BJ (cell line): Measurements from ENCODE around the gene ARHGAP26. TPM values are rescaled to one million over a fixed set of nuclear protein-coding genes. Genes with fewer than 3 reads are reported as not detected.

Experiments
- CTCF ChIA-PET: fragments of 350-600 bp; formaldehyde crosslinking; extraction: SDS; loops from one replicate; lab custom pipeline; 2021; ENCODE audit warnings: antibody characterized with exemption, inconsistent platforms; lab: Yijun Ruan, JAX
- POLR2A ChIA-PET: fragments of 300-600 bp; sonication (Branson Sonifier 250); formaldehyde crosslinking; extraction: SDS; loops from one replicate; lab custom pipeline; 2021; ENCODE audit warnings: antibody characterized with exemption; lab: Charles Lee
- DNase-seq: peaks from one replicate; pipeline ENCODE4 v3.0.0-alpha.2; 2011; ENCODE audit warnings: low read depth
- H3K27me3 ChIP-seq: 2 replicates; pipeline ENCODE4 v1.6.0; 2011; ENCODE audit warnings: low read length; ENCODE audit not compliant: control insufficient read depth, insufficient read depth
- H3K36me3 ChIP-seq: 2 replicates; pipeline ENCODE4 v1.5.1; 2011; ENCODE audit warnings: low read length; ENCODE audit not compliant: control insufficient read depth, insufficient read depth
- H3K4me3 ChIP-seq: 2 replicates; pipeline ENCODE4 v1.5.1; 2011; ENCODE audit warnings: low read depth, mild to moderate bottlenecking, control low read depth, low read length
- polyA plus RNA-seq: library from polyadenylated mRNA; depleted of rRNA; stranded (reverse); fragments of >200 nt; gene quantifications from 2 replicates; pipeline ENCODE4 v1.2.3, GENCODE V29; 2011
- TF ChIP-seq, protein P1 (sequence below): IDR thresholded peaks from 2 replicates; pipeline ENCODE4 v1.5.1; 2011; ENCODE audit warnings: low read depth, mild to moderate bottlenecking, control low read depth, inconsistent platforms, low read length, moderate library complexity; ENCODE audit not compliant: insufficient read depth

ARHGAP26 gene
- polyA plus RNA-seq, 1 experiment = 4.8 TPM

DNA sequence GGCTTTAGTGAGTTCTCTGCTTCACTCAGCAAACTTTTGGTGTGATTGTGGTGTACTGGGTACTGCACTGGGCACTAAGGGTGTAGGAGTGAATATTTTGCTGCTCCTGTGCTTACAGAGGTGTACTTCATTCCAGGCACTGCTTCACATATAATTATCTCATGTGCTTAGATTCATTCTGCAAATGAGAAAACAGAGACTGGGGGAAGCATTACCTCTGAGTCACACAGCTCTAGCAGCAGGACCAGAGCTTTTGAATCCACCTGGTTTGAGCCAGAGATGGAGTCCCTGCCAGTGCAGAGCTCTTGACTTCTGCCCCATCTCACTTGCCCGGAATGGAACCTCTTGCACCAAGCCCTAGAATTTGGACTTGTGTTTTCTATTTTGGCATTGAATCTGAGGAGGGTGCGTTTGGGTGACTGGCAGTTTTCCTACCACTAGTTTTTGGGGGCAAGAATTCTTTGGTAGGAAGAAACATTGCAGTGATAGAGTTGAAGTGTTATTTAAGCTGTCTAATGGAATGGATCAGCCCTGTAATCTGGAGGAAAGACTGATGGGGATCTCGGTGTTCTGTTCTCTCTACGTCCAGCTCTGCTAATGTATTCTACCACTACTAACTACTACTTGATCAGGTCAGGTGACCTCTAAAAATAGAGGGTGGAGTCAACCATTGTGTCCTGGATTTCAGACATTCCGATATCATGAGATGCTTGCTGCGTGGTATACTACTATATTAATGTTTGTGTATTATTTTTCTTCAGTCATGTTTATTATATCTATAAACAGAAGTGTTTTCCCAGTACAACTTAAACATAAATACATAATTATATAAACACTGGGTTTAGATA lies 2.5 kb downstream of the ARHGAP26 start:
- TF ChIP-seq, protein P1, sequence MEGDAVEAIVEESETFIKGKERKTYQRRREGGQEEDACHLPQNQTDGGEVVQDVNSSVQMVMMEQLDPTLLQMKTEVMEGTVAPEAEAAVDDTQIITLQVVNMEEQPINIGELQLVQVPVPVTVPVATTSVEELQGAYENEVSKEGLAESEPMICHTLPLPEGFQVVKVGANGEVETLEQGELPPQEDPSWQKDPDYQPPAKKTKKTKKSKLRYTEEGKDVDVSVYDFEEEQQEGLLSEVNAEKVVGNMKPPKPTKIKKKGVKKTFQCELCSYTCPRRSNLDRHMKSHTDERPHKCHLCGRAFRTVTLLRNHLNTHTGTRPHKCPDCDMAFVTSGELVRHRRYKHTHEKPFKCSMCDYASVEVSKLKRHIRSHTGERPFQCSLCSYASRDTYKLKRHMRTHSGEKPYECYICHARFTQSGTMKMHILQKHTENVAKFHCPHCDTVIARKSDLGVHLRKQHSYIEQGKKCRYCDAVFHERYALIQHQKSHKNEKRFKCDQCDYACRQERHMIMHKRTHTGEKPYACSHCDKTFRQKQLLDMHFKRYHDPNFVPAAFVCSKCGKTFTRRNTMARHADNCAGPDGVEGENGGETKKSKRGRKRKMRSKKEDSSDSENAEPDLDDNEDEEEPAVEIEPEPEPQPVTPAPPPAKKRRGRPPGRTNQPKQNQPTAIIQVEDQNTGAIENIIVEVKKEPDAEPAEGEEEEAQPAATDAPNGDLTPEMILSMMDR = no peak
- no peak overlapping the region for H3K4me3 ChIP-seq

DNA sequence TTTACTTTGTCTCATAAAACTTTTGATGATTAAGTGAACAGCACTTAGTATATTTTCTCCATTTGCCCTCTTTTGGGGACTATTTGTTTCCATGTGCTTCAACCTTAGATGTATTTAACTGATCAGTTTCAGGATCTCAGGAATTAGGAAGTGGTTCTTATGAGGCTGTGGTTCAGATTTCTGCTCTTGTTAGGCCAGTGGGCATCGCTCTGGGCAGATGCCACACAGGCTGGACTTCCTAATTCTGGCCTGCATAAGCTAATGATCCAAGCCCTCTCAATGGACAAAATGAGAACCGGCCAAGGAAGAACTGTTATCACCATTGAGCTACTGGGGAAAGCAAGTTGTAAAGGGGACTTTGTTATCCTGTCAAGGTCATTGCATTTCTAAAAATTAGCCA lies 6.9 kb downstream of the ARHGAP26 start:
- H3K4me3 ChIP-seq = no peak overlapping the region
- TF ChIP-seq, protein P1 = no peak
- 0 out of 2 replicates have a peak, but pooled peaks cover 4% of the 10 kb centered on the region for H3K27me3 ChIP-seq
- ChIA-PET CTCF (no interaction called here), POLR2A (no interaction called here)
- DNase-seq = no peak
- H3K36me3 ChIP-seq = no peaks in the 10 kb centered on the region

More for the DNA sequence above, 2.5 kb downstream of the ARHGAP26 start:
- Histone ChIP-seq H3K27me3 (0 out of 2 replicates have a peak, but pooled peaks cover 4% of the 10 kb centered on the region), H3K36me3 (no peaks in the 10 kb centered on the region)
- POLR2A ChIA-PET = no interaction called here
- DNase-seq = no peak
- CTCF ChIA-PET = interaction anchor here (0.6 to 2.4 kb wide), 6 partner anchors 22 to 108 kb away, joined by 3 to 12 read pairs (median 3); no protein-coding TSS in a partner anchor

DNA sequence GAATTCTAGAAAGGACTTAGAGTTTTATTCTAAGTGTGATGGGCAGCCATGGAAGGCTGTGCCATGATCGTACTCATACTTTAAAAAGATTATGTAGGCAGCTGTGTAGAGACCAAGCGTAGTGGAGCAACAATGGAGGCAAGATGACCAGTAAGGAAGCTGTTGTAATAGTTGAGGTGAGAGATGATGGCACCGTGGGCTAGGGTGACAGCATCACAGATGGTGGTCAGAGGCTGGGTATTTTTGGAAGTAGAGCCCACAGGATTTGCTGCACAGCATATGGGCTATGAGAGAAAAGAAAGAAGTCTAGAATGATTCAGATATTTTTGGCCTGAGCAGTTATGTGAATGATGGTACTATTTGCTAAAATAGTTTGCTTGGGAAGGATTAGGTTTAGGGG lies 7.7 kb downstream of the ARHGAP26 start:
- ChIA-PET CTCF (interaction anchor here (3.4 kb wide), 1 partner anchor 64 kb away, joined by 17 read pairs; no protein-coding TSS in a partner anchor), POLR2A (no interaction called here)
- Histone ChIP-seq H3K4me3 (no peak overlapping the region), H3K27me3 (no peaks in the 10 kb centered on the region), H3K36me3 (no peaks in the 10 kb centered on the region)
- DNase-seq = no peak
- TF ChIP-seq, protein P1 = no peak

DNA sequence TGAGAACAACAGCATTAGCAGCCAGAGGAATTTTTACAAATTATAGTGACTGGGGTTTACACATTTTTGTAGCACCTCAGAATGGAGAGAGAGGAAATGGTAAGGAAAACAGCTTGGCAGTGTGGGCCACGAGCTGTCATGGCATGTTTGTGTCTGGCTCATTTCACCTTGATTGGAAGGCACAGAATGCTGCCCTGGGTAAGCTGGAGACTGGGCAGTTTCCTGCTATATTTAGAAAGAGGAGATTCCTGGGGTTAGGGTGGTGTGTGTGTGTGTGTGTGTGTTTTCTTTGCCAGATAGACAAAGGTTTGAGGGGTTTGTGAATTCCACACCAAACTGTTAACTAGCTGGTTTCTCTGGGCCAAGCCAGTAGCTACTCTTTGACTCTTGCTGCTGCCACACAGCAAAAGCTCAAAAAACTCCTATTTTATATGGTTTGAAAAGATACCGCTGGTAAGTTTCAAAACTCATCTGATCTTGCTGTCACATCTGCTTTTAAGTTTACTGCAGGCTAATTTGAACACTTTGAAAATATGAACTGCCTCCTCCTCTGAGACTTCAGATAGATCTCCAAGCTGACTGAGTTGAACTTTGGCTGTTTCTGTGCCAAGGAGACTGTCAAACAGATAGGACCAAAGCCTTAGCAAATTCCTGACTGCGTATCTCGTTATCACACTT lies 9.1 kb downstream of the ARHGAP26 start:
- POLR2A ChIA-PET = interaction anchor here (0.6 kb wide), 1 partner anchor 11 kb away, joined by 3 read pairs; no protein-coding TSS in a partner anchor
- DNase-seq = no peak
- CTCF ChIA-PET = interaction anchor here (0.6 to 3.4 kb wide), 5 partner anchors 9 to 88 kb away, joined by 3 to 17 read pairs (median 6); partner anchors contain the start of gene ARHGAP26
- no peaks in the 10 kb centered on the region for H3K36me3 ChIP-seq
- TF ChIP-seq, protein P1 = no peak
- no peaks in the 10 kb centered on the region for H3K27me3 ChIP-seq
- H3K4me3 ChIP-seq = no peak overlapping the region

DNA sequence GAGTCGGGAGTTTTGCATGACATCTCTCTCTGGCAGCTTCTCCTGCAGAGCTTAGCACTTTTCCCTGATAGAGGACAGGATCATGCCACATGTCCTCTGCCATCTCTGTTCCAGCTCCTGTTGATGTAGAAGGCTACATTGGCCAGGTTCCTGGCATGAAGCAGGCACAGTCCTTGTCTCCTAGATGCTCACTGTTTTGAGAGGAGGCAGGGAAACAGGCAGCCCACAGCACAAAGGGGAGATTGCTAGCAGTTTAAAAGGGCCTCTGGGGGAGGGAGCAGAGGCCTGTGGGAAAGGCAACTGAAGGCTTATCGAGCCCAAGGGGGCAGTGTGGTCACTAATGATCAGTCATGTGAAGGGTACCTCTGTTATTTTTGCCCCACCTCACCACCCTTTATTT lies 10.7 kb downstream of the ARHGAP26 start:
- Histone ChIP-seq H3K36me3 (no peaks in the 10 kb centered on the region), H3K4me3 (no peak overlapping the region), H3K27me3 (no peaks in the 10 kb centered on the region)
- CTCF ChIA-PET = interaction anchor here (1.3 to 3.4 kb wide), 3 partner anchors 10 to 108 kb away, joined by 3 to 17 read pairs (median 7); partner anchors contain the start of gene ARHGAP26
- POLR2A ChIA-PET = no interaction called here
- TF ChIP-seq, protein P1 = no peak
- DNase-seq = no peak
